ENCODE measurements around the gene TEX30.

The TEX30 gene

DNA sequence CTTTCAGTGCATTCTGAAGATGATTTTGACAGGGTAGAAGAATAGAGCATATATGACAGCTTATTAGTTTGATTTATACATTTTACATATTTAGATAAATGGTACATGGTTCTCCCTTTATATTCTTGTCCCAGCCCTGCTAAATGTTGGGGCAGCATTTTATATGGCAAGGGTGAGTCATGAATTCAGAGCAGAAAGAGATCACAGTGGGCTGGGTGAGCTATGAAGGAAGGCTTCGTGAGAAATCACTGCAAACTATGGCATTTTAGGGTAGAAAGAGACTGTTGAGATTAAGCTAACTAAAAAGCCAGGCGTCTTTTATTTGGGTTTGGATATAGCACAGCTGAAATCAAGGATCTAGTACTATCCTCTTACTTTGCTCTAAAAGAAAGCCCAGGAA is 54.8 kb downstream of the TEX30 start:
- DNase-seq = no peak

Measured in anterior cingulate cortex (tissue), 58 donors.